Measurements from ENCODE around the gene TMEM213.

DNA sequence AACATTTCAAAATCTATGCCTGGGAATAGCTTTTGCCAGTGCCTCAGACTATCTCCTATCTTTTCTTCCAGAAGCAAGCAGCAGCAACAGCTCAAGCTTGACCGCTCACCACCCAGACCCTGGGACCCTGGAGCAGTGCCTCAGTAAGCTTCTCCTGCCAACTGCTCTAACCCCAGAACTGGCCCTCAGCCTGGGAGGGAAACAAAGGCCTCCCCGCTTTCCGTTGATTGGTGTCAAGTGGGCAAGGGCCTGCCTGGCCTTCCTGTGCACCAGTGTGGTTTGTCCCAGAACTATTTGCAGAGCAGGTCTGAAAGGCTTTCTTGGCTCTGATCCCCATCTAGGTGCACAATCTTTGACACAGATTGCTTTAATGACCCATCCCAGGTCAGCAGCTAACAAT lies 3.5 kb downstream of the TMEM213 start:
- TF ChIP-seq POLR2AphosphoS5 (IDR thresholded peaks at IDR 0.05; ENCODE audit: low read length) (no peak), HCFC1 (IDR thresholded peaks at IDR 0.05; ENCODE audit: low read length) (no peak), POLR2A (IDR thresholded peaks at IDR 0.05; ENCODE audit: low read depth, low read length) (no peak), PBX3 (IDR thresholded peaks at IDR 0.05; ENCODE audit: insufficient replicate concordance, low read depth, low read length) (no peak), JUND (IDR thresholded peaks at IDR 0.05; ENCODE audit: low read depth, low read length) (no peak), CEBPB (IDR thresholded peaks at IDR 0.05; ENCODE audit: borderline replicate concordance in 1 of 2, low read depth in 2 of 2, low read length in 2 of 2) (no peak), NFIC (IDR thresholded peaks at IDR 0.05; ENCODE audit: low read depth, low read length) (no peak), TAF1 (IDR thresholded peaks at IDR 0.05; ENCODE audit: borderline replicate concordance, low read depth, low read length) (no peak), CTCF (IDR thresholded peaks at IDR 0.05 in 2 of 3, conservative IDR thresholded peaks at IDR 0.05 in 1 of 3; ENCODE audit: control insufficient read depth in 2 of 3, extremely low read depth in 1 of 3, insufficient read depth in 1 of 3, low read depth in 3 of 3, low read length in 3 of 3) (no peak)
